GM19193 (cell line): ENCODE results near the gene NFIL3.

ENCODE experiments used
- POLR2A ChIP-seq: IDR thresholded peaks from 4 replicates; pipeline ENCODE4 v1.6.1; 2011; ENCODE audit not compliant: insufficient read depth, insufficient read length; ENCODE audit errors: extremely low read depth

NFIL3 gene

GRCh38 chr9:91412941-91413340 lies 10.7 kb downstream of the NFIL3 start:
- no peak for TF ChIP-seq POLR2A

- TF ChIP-seq POLR2A: no peak
These were observed 12.4 kb downstream of the NFIL3 start for GRCh38 chr9:91411096-91411771.

GRCh38 chr9:91410161-91410560 lies 13.5 kb downstream of the NFIL3 start:
- no peak for TF ChIP-seq POLR2A

- TF ChIP-seq POLR2A: no peak
These were observed 15.2 kb downstream of the NFIL3 start for GRCh38 chr9:91408475-91408874.

- TF ChIP-seq POLR2A: no peak
These were observed 15.9 kb downstream of the NFIL3 start for GRCh38 chr9:91407580-91408318.

- no peak for TF ChIP-seq POLR2A
These were observed 18.1 kb downstream of the NFIL3 start for GRCh38 chr9:91405343-91406077.

- TF ChIP-seq POLR2A: no peak
These were observed 19.7 kb downstream of the NFIL3 start for GRCh38 chr9:91403665-91404543.

- no peak for TF ChIP-seq POLR2A
These were observed 24.7 kb downstream of the NFIL3 start for GRCh38 chr9:91398926-91399325.

- TF ChIP-seq POLR2A: no peak
These were observed 27.8 kb downstream of the NFIL3 start for GRCh38 chr9:91395553-91396471.

- no peak for TF ChIP-seq POLR2A
These were observed 28.5 kb downstream of the NFIL3 start for GRCh38 chr9:91395106-91395552.

- TF ChIP-seq POLR2A: no peak
These were observed 29.8 kb downstream of the NFIL3 start for GRCh38 chr9:91393826-91394225.

- no peak for TF ChIP-seq POLR2A
These were observed 31.2 kb downstream of the NFIL3 start for GRCh38 chr9:91392435-91392834.

- TF ChIP-seq POLR2A: no peak
These were observed 31.8 kb downstream of the NFIL3 start for GRCh38 chr9:91391818-91392217.

GRCh38 chr9:91391412-91391811 lies 32.2 kb downstream of the NFIL3 start:
- no peak for TF ChIP-seq POLR2A
